NT2/D1 (cell line): ENCODE results near the gene ROR2.

Source experiments
- YY1 ChIP-seq: IDR thresholded peaks from 2 replicates; pipeline ENCODE4 v1.6.1; 2011; ENCODE audit not compliant: insufficient read length, insufficient read depth
- ZNF274 ChIP-seq: IDR thresholded peaks from 2 replicates; pipeline ENCODE4 v1.6.1; 2011; ENCODE audit warnings: mild to moderate bottlenecking, low read depth, low read length

DNA sequence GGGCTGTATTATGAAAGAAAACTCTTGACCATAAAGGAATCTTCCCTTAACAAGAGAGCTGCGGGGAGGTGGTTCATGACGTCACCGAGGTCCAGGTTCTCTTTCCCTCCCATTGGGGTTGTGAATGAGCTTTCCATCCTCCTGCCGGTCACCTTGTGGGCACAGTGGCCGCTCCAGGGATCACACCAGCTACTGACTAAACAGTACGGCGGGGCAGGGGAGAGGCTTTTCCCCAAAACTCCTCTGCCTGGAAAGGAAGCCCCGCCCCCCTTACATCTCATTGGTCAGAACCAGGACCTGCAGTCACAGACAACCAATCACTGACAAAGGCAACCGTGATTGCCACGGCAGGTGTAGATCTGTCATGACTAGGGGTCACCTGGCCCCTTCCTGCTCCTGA, 35.6 kb downstream of the ROR2 start:
- TF ChIP-seq ZNF274 (no peak), YY1 (no peak)
